GM18502 (cell line): Measurements from ENCODE around the gene SSH2.

Experiments
- ATAC-seq: cut with Tn5 transposase; IDR thresholded peaks from one replicate; pipeline ENCODE4 v1.9.1; 2021; ENCODE audit warnings: mild to moderate bottlenecking; ENCODE audit not compliant: unreplicated experiment, poor library complexity

Gene SSH2

DNA sequence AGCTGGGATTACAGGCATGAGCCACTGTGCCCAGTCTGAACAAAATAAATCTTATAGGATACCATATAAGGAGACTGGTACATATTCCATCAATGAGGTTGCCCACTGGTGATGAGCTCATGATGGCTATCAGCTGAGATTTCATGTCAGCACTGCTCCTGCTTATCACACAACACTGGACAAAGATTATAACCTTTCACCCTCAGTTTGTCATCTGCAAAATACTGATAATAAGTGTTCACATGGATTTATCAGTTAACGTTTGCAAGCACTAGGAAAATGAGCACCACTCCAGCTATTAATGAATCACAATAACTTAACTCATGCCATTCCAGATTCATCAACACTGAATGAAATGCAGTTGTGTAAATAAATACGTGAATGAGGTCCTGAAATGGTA lies 83.7 kb downstream of the SSH2 start:
- ATAC-seq: no peak

GRCh38 chr17:29844339-29845048 lies 85.5 kb downstream of the SSH2 start:
- no peak for ATAC-seq

- no peak for ATAC-seq
These were observed 89.1 kb downstream of the SSH2 start for GRCh38 chr17:29840884-29841283.

DNA sequence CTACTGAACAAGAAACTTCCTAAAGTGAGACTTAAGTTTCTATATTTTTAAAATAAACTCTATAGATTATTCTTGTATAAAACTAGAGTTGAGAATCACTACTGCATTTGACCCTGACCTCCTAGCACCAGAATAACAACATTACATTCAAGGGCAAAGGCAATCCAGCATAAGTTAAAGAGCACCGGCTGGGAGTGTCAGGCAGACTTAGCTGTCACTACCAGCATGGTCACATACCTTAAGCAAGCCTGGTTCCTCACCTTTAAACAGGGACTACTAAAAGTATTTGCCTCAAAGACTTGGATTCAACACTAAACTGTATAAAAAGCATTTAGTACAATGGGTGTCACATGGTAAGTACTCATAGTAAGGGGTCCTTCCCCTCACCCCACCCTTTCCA lies 90.4 kb downstream of the SSH2 start:
- no peak for ATAC-seq

- ATAC-seq: no peak
These were observed 91.1 kb downstream of the SSH2 start for GRCh38 chr17:29838961-29839360.

- no peak for ATAC-seq
These were observed 92.5 kb downstream of the SSH2 start for GRCh38 chr17:29837531-29837930.

GRCh38 chr17:29836643-29837042 lies 93.4 kb downstream of the SSH2 start:
- ATAC-seq: no peak

GRCh38 chr17:29835435-29836351 lies 94.3 kb downstream of the SSH2 start:
- ATAC-seq: no peak

- no peak for ATAC-seq
These were observed 96.2 kb downstream of the SSH2 start for GRCh38 chr17:29833801-29834200.

GRCh38 chr17:29828676-29829284 lies 101.2 kb downstream of the SSH2 start:
- ATAC-seq: no peak

GRCh38 chr17:29827179-29827578 lies 102.8 kb downstream of the SSH2 start:
- ATAC-seq: no peak

- ATAC-seq: no peak
These were observed 103.8 kb downstream of the SSH2 start for GRCh38 chr17:29826114-29826692.

GRCh38 chr17:29825604-29826003 lies 104.4 kb downstream of the SSH2 start:
- ATAC-seq: no peak

GRCh38 chr17:29821897-29822296 lies 108.1 kb downstream of the SSH2 start:
- ATAC-seq: no peak

DNA sequence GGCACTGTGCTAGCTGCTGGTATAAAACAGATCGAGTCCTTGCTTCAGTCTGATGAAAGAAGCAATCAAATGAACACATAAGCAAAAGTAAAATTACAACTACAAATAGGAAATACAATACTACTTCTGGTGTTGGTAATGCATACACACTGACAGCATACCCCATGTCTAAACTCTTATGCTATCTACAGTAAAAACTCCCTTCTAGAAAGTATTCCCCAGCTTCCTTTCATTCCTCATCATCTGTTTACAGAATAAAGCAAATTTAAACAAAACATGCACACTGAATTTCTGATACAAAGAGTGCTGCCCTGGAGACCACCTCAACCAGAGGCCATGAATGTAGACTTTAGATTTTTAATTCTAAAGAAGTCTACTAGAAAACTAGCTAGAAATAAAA lies 109.6 kb downstream of the SSH2 start:
- ATAC-seq: no peak

DNA sequence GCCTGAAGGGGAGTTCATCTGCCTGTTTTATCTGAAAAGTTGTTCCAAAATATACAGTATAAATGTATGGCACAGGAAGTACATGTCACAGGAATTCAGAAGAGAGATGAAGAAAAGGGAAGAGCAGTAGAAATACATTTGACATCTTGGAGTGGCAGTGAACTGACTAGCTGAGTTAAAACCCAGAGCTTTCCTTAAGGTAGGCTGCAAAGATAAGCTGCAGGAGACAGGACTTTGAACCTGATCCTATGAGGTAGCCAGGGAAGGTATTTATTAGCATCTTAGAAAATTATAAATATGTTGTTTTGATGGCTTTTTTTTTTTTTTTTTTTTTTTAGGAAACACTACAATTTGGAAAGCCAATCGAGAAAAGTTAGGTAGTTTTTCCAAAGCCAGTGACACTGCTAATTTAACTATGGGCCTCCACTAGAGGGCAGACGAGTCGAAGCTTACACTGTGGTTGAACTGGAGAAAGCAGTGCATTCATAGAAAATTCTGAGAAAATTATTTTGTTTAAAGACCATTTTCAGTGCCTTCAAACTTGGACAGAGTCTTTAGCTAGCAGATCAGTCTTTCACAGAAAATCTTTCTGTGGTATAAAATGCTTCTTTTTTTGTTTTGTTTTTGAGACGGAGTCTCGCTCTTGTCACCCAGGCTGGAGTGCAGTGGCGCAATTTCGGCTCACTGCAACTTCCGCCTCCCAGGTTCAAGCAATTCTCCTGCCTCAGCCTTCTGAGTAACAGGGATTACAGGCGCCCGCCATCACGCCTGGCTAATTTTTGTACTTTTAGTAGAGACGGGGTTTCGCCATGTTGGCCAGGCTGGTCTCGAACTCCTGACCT lies 122.3 kb downstream of the SSH2 start:
- no peak for ATAC-seq

GRCh38 chr17:29802246-29802645 lies 127.8 kb downstream of the SSH2 start:
- no peak for ATAC-seq

GRCh38 chr17:29800457-29800856 lies 129.6 kb downstream of the SSH2 start:
- ATAC-seq: no peak

DNA sequence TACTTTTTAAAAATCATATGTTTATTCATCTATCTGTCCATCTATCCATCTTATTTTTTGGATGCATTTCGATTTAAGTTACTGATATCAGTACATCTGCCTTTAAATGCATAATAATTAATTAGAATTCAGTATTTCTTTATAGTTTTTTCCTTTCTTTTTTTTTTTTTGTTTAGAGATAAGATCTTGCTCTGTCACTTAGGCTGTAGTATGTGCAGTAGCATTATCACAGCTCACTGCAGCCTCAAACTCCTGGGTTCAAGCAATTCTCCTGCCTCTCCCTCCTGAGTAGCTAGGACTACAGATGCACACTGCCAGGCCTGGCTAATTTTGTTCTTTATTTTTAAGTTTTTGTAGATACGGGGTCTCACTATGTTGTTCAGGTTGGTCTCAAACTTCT lies 133.4 kb downstream of the SSH2 start:
- no peak for ATAC-seq

DNA sequence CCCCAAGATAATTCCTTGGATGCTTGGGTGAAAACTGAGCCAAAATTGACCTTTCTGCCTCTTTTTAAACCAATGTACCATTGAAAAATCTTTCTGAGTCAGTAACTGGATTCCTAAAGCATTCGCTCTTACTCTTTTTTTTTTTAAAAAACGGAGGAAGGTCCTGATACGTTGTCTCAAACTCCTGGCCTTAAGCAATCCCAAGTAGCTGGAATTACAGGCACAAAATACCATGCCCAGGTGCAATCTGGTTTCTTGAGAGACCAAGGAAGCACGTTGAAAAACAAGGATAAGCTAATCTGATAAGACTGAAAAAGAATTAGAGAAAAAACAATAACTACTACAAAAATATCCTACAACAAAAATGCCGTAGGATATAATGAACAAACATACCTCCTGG lies 136.5 kb downstream of the SSH2 start:
- ATAC-seq: no peak
